ENCODE measurements around the gene BMP6.

The BMP6 gene

GRCh38 chr6:7725849-7726415, at the start of gene BMP6:
Gene BMP6, plus strand, starts transcription at chr6:7726099. Its CDS starts 857 bp downstream, at chr6:7726956.
- no peak for DNase-seq (ENCODE audit: low read depth in 2 of 2)

GRCh38 chr6:7677229-7677628, 48.7 kb upstream of the BMP6 start:
- DNase-seq (ENCODE audit: low read depth in 2 of 2) = no peak

GRCh38 chr6:7680393-7681075, 45.4 kb upstream of the BMP6 start:
- no peak for DNase-seq (ENCODE audit: low read depth in 2 of 2)

- no peak for DNase-seq (ENCODE audit: low read depth in 2 of 2)
These were observed 44.5 kb upstream of the BMP6 start for GRCh38 chr6:7681449-7681848.

GRCh38 chr6:7684076-7684475, 41.8 kb upstream of the BMP6 start:
- DNase-seq (ENCODE audit: low read depth in 2 of 2) = no peak

GRCh38 chr6:7684843-7685242, 41.1 kb upstream of the BMP6 start:
- DNase-seq (ENCODE audit: low read depth in 2 of 2) = no peak

GRCh38 chr6:7685276-7685675, 40.6 kb upstream of the BMP6 start:
- no peak for DNase-seq (ENCODE audit: low read depth in 2 of 2)

GRCh38 chr6:7687145-7688111, 38.5 kb upstream of the BMP6 start:
- no peak for DNase-seq (ENCODE audit: low read depth in 2 of 2)

- DNase-seq (ENCODE audit: low read depth in 2 of 2) = no peak
These were observed 34.9 kb upstream of the BMP6 start for GRCh38 chr6:7691021-7691420.

- no peak for DNase-seq (ENCODE audit: low read depth in 2 of 2)
These were observed 34.0 kb upstream of the BMP6 start for GRCh38 chr6:7691675-7692452.

GRCh38 chr6:7692453-7692784, 33.5 kb upstream of the BMP6 start:
- DNase-seq (ENCODE audit: low read depth in 2 of 2) = no peak

GRCh38 chr6:7693827-7694226, 32.1 kb upstream of the BMP6 start:
- DNase-seq (ENCODE audit: low read depth in 2 of 2) = no peak

GRCh38 chr6:7696061-7696460, 29.8 kb upstream of the BMP6 start:
- DNase-seq (ENCODE audit: low read depth in 2 of 2) = no peak

- no peak for DNase-seq (ENCODE audit: low read depth in 2 of 2)
These were observed 28.5 kb upstream of the BMP6 start for GRCh38 chr6:7697432-7697819.

GRCh38 chr6:7697820-7698623, 27.9 kb upstream of the BMP6 start:
- DNase-seq (ENCODE audit: low read depth in 2 of 2) = no peak

GRCh38 chr6:7701212-7701834, 24.6 kb upstream of the BMP6 start:
- no peak for DNase-seq (ENCODE audit: low read depth in 2 of 2)

- DNase-seq (ENCODE audit: low read depth in 2 of 2) = no peak
These were observed 22.7 kb upstream of the BMP6 start for GRCh38 chr6:7703148-7703680.

GRCh38 chr6:7705483-7705882, 20.4 kb upstream of the BMP6 start:
- DNase-seq (ENCODE audit: low read depth in 2 of 2) = no peak

- no peak for DNase-seq (ENCODE audit: low read depth in 2 of 2)
These were observed 19.6 kb upstream of the BMP6 start for GRCh38 chr6:7706269-7706668.

GRCh38 chr6:7707787-7708186, 18.1 kb upstream of the BMP6 start:
- no peak for DNase-seq (ENCODE audit: low read depth in 2 of 2)
